C4-2B (cell line): Measurements from ENCODE around the gene SLFNL1.

Source experiments
- H3K27ac ChIP-seq: fragments of 450-650 bp; 2 replicates; pipeline ENCODE4 v1.5.1; 2017
- ZFX ChIP-seq: fragments of 450-650 bp; IDR thresholded peaks from 2 replicates; pipeline ENCODE4 v1.6.1; 2017
- TF ChIP-seq, protein P1 (sequence below): fragments of 450-650 bp; conservative IDR thresholded peaks from 2 replicates; pipeline ENCODE4 v1.5.1; 2017; ENCODE audit warnings: mild to moderate bottlenecking

SLFNL1 gene

DNA sequence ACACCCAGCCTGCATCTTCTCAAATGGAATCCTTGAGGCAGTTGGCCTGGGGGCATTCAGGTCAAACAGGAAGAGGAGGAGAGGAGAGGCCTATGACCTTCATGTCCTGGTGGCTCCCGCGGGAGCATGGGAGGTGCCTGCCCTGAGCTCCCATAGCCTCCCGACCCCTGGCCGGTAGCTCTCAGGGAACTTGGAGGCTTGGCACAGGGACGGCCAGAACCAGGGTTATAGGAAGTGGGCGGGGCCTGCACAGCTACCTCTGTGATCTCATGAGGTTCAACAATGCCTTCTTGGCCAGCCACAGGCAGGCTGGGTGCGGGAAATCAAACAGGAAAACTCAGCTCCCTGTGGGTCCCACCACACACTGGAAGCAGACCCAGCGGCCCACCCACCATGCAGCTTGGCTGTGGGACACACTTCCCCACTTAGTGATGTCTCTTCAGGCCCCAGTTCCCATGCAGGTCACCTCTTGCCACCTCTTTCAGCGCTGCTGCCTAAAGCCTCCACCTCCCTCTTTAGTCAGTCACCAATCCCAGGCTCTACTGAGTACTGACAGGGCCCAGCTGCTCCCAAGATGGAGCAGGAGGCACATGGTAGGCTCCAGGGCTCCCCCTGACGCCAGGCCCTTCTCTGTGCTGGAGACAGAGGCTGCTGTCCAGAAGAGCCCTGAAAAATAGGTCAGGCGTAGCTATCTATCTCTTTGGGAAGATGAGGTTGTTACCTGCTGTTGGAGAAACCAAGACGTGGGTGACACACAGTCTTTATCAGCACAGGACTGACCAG is at the start of gene SLFNL1:
TSS of gene SLFNL1 (minus strand) at position 200 of the 783 bp plus-strand sequence. CDS start 1,065 bp downstream, outside the sequence.
- TF ChIP-seq, protein P1, sequence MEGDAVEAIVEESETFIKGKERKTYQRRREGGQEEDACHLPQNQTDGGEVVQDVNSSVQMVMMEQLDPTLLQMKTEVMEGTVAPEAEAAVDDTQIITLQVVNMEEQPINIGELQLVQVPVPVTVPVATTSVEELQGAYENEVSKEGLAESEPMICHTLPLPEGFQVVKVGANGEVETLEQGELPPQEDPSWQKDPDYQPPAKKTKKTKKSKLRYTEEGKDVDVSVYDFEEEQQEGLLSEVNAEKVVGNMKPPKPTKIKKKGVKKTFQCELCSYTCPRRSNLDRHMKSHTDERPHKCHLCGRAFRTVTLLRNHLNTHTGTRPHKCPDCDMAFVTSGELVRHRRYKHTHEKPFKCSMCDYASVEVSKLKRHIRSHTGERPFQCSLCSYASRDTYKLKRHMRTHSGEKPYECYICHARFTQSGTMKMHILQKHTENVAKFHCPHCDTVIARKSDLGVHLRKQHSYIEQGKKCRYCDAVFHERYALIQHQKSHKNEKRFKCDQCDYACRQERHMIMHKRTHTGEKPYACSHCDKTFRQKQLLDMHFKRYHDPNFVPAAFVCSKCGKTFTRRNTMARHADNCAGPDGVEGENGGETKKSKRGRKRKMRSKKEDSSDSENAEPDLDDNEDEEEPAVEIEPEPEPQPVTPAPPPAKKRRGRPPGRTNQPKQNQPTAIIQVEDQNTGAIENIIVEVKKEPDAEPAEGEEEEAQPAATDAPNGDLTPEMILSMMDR, result no peak
- TF ChIP-seq ZFX, result no peak
- no peak within 1 kb of the TSS for H3K27ac ChIP-seq

DNA sequence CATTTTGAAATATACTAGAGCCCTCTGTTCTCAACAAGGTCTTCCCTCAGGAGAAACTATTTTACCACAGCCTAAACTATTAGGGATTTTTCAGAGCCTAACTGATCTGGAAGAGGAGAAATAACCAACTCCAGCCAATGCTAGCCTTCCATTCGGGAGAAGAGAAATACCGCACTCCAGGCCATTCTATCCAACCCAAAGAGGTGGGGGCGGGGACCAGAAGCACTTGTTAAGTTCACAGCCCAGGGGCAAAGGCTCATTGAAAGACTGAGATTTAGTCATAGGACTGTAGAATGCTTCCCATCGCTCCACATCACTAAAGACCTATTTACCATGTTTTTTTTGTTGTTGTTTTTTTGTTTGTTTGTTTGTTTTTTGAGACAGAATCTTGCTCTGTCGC is 35.4 kb upstream of the SLFNL1 start:
- H3K27ac ChIP-seq, result no peak overlapping the region

DNA sequence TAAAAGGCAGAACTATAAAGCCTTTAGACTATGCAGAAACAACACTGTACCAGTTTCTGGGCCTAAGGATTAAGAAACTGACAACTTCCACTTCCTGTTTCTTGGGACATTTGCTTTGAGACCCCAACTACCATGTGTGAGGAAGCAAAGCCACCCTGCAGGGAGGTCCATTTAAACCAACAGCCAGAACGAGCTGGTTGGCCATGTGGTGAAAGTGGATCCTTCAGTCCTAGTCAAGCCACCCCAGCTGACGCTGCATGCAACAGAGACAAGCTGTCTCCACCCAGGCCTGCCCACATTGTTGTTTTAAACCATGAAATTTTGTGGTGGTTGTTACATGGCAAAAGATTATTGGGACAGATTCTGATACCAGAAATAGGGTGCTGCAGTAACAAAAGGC is 31.8 kb upstream of the SLFNL1 start:
- no peak for TF ChIP-seq ZFX
- TF ChIP-seq, protein P1, result no peak
- no peak overlapping the region for H3K27ac ChIP-seq

More for the DNA sequence above, 35.4 kb upstream of the SLFNL1 start:
- TF ChIP-seq, protein P1, result no peak
- TF ChIP-seq ZFX, result no peak

GRCh38 chr1:41051022-41051421 is 29.5 kb upstream of the SLFNL1 start:
- TF ChIP-seq, protein P1, result no peak
- no peak for TF ChIP-seq ZFX
- H3K27ac ChIP-seq, result no peak overlapping the region

GRCh38 chr1:41048540-41048939 is 27.0 kb upstream of the SLFNL1 start:
- no peak overlapping the region for H3K27ac ChIP-seq
- TF ChIP-seq, protein P1, result no peak
- no peak for TF ChIP-seq ZFX

DNA sequence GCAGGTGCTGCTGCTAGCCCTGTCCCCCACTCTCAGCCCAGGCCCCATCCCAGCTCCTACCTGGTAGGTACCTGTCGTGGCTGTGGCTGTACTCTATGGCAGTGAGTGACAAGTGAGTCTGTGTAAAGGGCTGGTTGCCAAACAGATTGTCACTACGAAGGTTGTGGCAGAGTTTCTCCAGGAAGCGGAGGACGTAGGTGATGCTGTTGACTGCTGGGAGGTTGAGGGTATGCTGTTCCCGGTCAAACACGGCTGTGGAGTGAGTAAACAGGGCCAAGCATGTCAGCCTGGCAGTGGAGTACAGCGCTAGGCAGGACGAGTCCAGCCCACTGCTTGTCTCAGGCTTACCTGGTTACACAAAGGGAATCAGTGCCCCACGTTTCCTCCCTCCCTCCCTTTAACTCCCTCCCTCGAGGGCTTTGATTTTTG is 24.8 kb upstream of the SLFNL1 start:
- no peak for TF ChIP-seq ZFX
- TF ChIP-seq, protein P1, result no peak
- H3K27ac ChIP-seq, result peak overlapping the region; percentile 94

DNA sequence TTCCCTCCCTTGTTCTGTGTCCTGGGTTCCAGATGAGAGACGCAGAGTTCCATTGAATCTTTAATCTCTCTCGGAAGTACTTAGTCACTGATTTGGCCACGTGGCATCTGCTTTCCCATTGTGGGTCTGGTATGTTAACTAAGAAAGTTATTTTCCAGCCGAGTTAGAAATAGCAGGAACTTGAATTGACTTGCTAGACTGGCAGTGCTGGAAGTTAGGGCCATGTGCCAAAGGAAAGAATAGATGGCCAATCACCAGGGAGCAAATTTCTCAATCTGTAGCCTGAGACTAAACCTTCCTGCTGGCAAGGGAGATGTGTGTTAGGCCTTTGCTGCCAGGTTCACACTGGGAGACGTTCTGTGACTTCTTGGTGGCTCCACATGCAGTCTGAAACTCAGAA is 24.2 kb upstream of the SLFNL1 start:
- peak overlapping the region; percentile 94 for H3K27ac ChIP-seq
- no peak for TF ChIP-seq ZFX
- TF ChIP-seq, protein P1, result no peak
